Endodermal cell (in vitro differentiated cells): ENCODE results near the gene C2orf92. TPM values are rescaled to one million over a fixed set of nuclear protein-coding genes. Genes with fewer than 3 reads are reported as not detected.
"Not testable (repeated sequence)": the region's sequence is repeated elsewhere in the genome, so short reads cannot be mapped to it uniquely, and the experiment has no call there.

Experiments used
- DNase-seq: peaks from one replicate; pipeline ENCODE4 v3.0.0-alpha.2; 2017
- H3K27ac ChIP-seq: 2 replicates; pipeline ENCODE4 v1.5.1; 2013; ENCODE audit warnings: mild to moderate bottlenecking, low read depth, low read length, moderate library complexity
- H3K27me3 ChIP-seq: 2 replicates; pipeline ENCODE4 v1.6.1; 2013; ENCODE audit warnings: mild to moderate bottlenecking, low read length, moderate library complexity; ENCODE audit not compliant: insufficient read depth, control insufficient read depth, poor library complexity, severe bottlenecking
- H3K36me3 ChIP-seq: 2 replicates; pipeline ENCODE4 v1.7.0; 2013; ENCODE audit warnings: mild to moderate bottlenecking, low read length, moderate library complexity; ENCODE audit not compliant: control insufficient read depth, insufficient read depth
- H3K4me1 ChIP-seq: one replicate; pipeline ENCODE4 v1.7.0; 2013; ENCODE audit warnings: low read length; ENCODE audit not compliant: control insufficient read depth, insufficient read depth
- H3K4me3 ChIP-seq: 2 replicates; pipeline ENCODE4 v1.5.1; 2013; ENCODE audit warnings: mild to moderate bottlenecking, low read length, moderate library complexity
- H3K9ac ChIP-seq: 2 replicates; pipeline ENCODE4 v1.6.1; 2013; ENCODE audit warnings: mild to moderate bottlenecking, low read length, moderate library complexity; ENCODE audit not compliant: poor library complexity, severe bottlenecking; ENCODE audit errors: extremely low read depth
- H3K9me3 ChIP-seq: 2 replicates; pipeline ENCODE4 v1.6.1; 2013; ENCODE audit warnings: mild to moderate bottlenecking, low read length, moderate library complexity; ENCODE audit not compliant: control insufficient read depth
- H3K27ac Mint-ChIP-seq: 2 replicates; pipeline ENCODE4 v1.8.0; 2020; ENCODE audit warnings: mixed read lengths
- H3K27me3 Mint-ChIP-seq: 2 replicates; pipeline ENCODE4 v1.8.0; 2021; ENCODE audit warnings: mild to moderate bottlenecking, mixed read lengths; ENCODE audit not compliant: insufficient read depth
- H3K36me3 Mint-ChIP-seq: 2 replicates; pipeline ENCODE4 v1.8.0; 2020; ENCODE audit warnings: low read depth, mixed read lengths
- H3K4me1 Mint-ChIP-seq: 2 replicates; pipeline ENCODE4 v1.8.0; 2020; ENCODE audit warnings: mixed read lengths
- H3K4me3 Mint-ChIP-seq: 2 replicates; pipeline ENCODE4 v1.8.0; 2020; ENCODE audit warnings: mild to moderate bottlenecking, moderate library complexity, mixed read lengths
- H3K9me3 Mint-ChIP-seq: 2 replicates; pipeline ENCODE4 v1.8.0; 2020; ENCODE audit warnings: mild to moderate bottlenecking, mixed read lengths
- WGBS, 2 experiments: methylation state at CpG; one replicate each; pipeline versions ENCODE4 v1.1.5 to v1.1.7; 2013; ENCODE audit warnings: missing lambda C conversion rate in 2 of 2, mixed read lengths in 1 of 2; ENCODE audit not compliant: insufficient coverage in 1 of 2, insufficient read length in 1 of 2; 5-methylcytosine and 5-hydroxymethylcytosine counted together
- total RNA-seq, 2 donors: library from RNA; stranded (reverse); fragmentation: NEBNext Ultra II Directional in 1 of 2; extraction: Animal tissue kit (Norgen Biotek cat#: 25700) in 1 of 2; gene quantifications; 2 replicates in 1 of 2; 3 replicates in 1 of 2; pipeline ENCODE4 v1.2.1, GENCODE V29; 2021
- TF ChIP-seq, protein P1 (sequence below): fragments of 200-600 bp; sonication (generic); conservative IDR thresholded peaks from 2 replicates; pipeline ENCODE4 v1.5.0; 2021; ENCODE audit warnings: antibody characterized with exemption, mild to moderate bottlenecking

C2orf92 gene
- total RNA-seq, 2 donors from 2014 or later: 12.5 to 17.4 TPM

GRCh38 chr2:97671526-97671925 is 2.0 kb downstream of the C2orf92 start:
- TF ChIP-seq, protein P1, sequence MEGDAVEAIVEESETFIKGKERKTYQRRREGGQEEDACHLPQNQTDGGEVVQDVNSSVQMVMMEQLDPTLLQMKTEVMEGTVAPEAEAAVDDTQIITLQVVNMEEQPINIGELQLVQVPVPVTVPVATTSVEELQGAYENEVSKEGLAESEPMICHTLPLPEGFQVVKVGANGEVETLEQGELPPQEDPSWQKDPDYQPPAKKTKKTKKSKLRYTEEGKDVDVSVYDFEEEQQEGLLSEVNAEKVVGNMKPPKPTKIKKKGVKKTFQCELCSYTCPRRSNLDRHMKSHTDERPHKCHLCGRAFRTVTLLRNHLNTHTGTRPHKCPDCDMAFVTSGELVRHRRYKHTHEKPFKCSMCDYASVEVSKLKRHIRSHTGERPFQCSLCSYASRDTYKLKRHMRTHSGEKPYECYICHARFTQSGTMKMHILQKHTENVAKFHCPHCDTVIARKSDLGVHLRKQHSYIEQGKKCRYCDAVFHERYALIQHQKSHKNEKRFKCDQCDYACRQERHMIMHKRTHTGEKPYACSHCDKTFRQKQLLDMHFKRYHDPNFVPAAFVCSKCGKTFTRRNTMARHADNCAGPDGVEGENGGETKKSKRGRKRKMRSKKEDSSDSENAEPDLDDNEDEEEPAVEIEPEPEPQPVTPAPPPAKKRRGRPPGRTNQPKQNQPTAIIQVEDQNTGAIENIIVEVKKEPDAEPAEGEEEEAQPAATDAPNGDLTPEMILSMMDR: no peak
- no peak overlapping the region for H3K9ac ChIP-seq
- DNase-seq: no peak
- H3K4me3 ChIP-seq: no peak overlapping the region
- Mint-ChIP-seq H3K36me3 (peaks cover 12% of the 10 kb centered on the region), H3K4me3 (no peak overlapping the region), H3K27ac (no peak overlapping the region), H3K27me3 (no peaks in the 10 kb centered on the region), H3K9me3 (no peaks in the 10 kb centered on the region), H3K4me1 (peaks cover 11% of the 10 kb centered on the region)
- H3K9me3 ChIP-seq: no peaks in the 10 kb centered on the region
- 89 to 96% methylated on average over 7 of the region's 7 CpGs for whole genome bisulfite sequencing, 2 experiments
- H3K4me1 ChIP-seq: peaks cover 6% of the 10 kb centered on the region
- no peaks in the 10 kb centered on the region for H3K36me3 ChIP-seq
- H3K27ac ChIP-seq: no peak overlapping the region
- H3K27me3 ChIP-seq: no peaks in the 10 kb centered on the region

- not testable (repeated sequence) for H3K4me3 Mint-ChIP-seq, DNase-seq, H3K9me3 ChIP-seq, H3K9me3 Mint-ChIP-seq, H3K27ac ChIP-seq, H3K27ac Mint-ChIP-seq, H3K27me3 ChIP-seq, H3K36me3 ChIP-seq, H3K27me3 Mint-ChIP-seq, H3K4me3 ChIP-seq, H3K4me1 ChIP-seq, H3K9ac ChIP-seq
- peaks cover 13% of the 10 kb centered on the region for H3K36me3 Mint-ChIP-seq
- 90 to 92% methylated on average over 3 to 5 of the region's 6 CpGs for WGBS, 2 experiments
- peaks cover 11% of the 10 kb centered on the region for H3K4me1 Mint-ChIP-seq
Measured at GRCh38 chr2:97672606-97673140, 3.2 kb downstream of the C2orf92 start.

GRCh38 chr2:97673182-97673914 is 3.8 kb downstream of the C2orf92 start:
- Mint-ChIP-seq H3K9me3 (peaks cover 7% of the 10 kb centered on the region), H3K27me3 (no peaks in the 10 kb centered on the region), H3K4me3 (no peak overlapping the region), H3K4me1 (peaks cover 11% of the 10 kb centered on the region), H3K27ac (no peak overlapping the region), H3K36me3 (peaks cover 13% of the 10 kb centered on the region)
- H3K9ac ChIP-seq: no peak overlapping the region
- no peaks in the 10 kb centered on the region for H3K9me3 ChIP-seq
- DNase-seq: no peak
- no peak overlapping the region for H3K27ac ChIP-seq
- H3K4me3 ChIP-seq: no peak overlapping the region
- peaks cover 6% of the 10 kb centered on the region for H3K4me1 ChIP-seq
- H3K27me3 ChIP-seq: no peaks in the 10 kb centered on the region
- 91 to 100% methylated on average over 5 to 9 of the region's 9 CpGs for WGBS, 2 experiments
- TF ChIP-seq, protein P1: no peak
- no peaks in the 10 kb centered on the region for H3K36me3 ChIP-seq
